OCI-M2 (cell line): ENCODE data around the gene OTOP3.

ENCODE experiments used
- DNase-seq: peaks from one replicate; lab custom pipeline; 2025; ENCODE audit not compliant: unreplicated experiment; lab: John Stamatoyannopoulos, UW

Gene OTOP3

GRCh38 chr17:74916136-74916850 is 19.4 kb upstream of the OTOP3 start:
- DNase-seq = no peak

GRCh38 chr17:74916851-74917199 is 18.9 kb upstream of the OTOP3 start:
- DNase-seq = no peak

GRCh38 chr17:74917430-74917829 is 18.3 kb upstream of the OTOP3 start:
- no peak for DNase-seq

DNA sequence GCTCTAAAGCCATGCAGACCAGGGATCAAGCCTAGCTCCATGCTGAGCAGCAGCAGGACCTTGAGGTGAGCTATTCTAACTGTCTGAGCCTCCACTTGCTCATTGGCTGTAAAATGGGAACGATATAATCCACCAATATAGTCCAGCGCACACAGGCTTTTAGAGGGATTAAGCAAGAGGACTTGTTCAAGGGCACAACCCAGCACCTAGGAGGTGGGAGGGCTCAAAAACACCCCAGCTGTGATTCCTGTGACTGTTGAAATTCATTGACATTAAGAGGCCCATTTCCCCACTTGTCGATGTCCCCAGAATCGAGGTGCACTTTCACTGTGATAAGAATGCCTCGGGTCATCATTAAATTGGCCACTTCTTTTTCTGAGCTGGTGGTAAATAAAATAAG is 16.8 kb upstream of the OTOP3 start:
- no peak for DNase-seq

DNA sequence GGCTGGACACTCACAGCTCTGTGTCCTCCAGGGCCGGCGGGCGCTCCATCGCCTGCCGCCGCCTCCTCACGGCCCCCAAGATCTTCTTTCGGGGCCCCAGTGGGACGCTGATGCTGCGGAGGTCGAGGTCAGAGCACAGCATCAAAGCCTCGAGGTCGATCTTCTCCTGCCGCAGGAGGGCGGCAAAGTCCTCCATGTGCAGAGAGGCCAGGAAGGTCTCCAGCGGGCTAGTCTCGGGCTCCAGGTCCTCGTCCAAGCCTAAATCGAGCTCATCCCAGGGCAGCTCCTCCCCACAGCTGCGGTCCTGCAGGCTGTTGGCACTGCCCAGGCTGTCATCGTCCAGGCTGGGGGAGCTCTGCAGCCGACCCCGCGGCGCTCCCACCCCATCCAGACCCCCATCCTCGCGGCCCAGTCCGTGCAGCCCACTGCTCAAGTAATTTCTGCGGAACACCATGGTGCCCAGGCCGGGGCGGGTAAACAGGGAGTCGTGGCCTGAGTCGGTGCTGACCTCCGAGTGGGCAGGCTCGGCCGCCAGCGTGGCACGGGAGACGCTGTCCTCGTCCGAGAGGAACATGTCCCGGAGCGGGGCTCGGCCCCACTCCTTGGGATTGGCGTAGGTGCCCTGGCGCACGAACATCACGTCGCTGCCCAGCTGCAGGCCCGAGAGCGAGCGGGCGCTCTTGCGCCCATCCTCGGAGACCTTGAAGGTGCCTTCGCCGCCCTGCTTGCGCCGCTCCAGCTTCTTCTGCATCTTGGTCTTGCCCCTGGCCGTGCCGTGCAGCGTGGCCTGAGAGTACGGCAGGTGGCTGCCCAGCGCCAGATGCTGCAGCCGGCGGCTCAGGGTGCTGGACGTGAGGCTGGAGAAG is 16.0 kb upstream of the OTOP3 start:
- DNase-seq = no peak

DNA sequence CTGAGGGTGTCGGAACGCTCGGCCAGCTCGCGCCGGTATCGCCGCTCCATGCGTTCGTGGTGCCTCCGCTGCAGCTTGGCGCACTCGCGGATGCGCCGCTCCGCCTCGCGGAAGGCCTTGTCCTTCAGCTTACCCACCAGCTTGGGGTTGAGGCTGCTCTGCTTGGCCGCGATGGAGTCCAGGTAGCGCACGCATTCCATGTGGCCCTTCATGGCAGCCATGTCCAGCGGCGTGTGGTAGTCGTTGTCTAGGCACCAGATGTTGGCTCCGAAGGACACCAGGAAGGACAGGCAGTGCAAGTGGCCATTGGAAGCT is 15.4 kb upstream of the OTOP3 start:
- no peak for DNase-seq

- DNase-seq = no peak
Observed at GRCh38 chr17:74920642-74921025, 15.1 kb upstream of the OTOP3 start.

DNA sequence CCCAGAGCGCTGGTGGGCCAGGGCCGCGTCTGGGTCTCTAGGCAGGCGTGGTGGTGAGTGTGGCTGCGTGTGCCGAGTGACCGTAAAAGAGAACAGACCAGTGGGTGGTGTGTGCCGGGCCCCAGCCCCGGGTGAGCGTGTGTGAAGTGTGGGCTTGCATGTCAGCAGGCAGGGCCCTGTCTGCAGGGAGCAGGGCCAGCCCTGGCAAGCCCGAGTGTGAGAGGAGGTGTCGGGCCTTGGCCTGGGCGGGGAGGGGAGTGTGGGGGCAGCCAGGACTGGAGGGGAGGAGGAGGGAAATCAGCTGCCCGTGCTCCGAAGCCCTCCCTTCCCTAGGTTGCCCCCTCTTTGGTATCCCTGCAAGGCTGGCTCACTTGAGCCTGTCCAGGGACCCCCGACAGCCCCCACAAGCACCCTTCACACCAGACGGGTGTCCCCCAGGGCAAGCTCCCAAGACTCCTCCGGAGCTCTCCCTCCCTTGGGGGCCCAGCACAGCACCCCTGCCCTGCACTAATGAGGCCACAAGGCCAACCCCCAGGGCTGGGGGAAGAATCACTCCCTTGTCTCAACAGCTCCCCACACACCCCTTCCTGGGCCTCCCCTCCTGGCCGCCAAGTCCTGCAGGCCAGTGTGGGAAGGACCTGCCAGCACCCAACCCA is 14.5 kb upstream of the OTOP3 start:
- no peak for DNase-seq

DNA sequence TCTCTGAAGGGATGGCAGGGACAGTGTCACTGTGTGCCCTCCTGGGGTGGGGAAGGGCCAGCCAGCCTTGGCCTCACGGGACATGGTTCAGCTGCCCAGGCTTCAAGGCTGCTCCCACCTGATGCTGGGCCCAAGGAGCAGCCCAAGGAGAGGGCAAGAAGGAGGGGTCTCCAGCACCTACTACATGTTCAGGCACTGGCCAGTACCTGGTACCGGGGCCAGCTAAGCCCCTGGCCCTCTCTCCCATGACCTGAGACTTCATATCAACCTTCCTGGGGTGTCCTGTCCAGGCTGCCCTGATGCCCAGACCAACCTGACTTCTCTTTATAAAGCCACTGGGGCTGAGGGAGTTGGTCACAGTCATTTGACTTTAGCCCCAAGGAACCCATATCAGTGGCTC is 13.9 kb upstream of the OTOP3 start:
- DNase-seq = no peak

GRCh38 chr17:74922172-74922571 is 13.5 kb upstream of the OTOP3 start:
- DNase-seq = no peak

DNA sequence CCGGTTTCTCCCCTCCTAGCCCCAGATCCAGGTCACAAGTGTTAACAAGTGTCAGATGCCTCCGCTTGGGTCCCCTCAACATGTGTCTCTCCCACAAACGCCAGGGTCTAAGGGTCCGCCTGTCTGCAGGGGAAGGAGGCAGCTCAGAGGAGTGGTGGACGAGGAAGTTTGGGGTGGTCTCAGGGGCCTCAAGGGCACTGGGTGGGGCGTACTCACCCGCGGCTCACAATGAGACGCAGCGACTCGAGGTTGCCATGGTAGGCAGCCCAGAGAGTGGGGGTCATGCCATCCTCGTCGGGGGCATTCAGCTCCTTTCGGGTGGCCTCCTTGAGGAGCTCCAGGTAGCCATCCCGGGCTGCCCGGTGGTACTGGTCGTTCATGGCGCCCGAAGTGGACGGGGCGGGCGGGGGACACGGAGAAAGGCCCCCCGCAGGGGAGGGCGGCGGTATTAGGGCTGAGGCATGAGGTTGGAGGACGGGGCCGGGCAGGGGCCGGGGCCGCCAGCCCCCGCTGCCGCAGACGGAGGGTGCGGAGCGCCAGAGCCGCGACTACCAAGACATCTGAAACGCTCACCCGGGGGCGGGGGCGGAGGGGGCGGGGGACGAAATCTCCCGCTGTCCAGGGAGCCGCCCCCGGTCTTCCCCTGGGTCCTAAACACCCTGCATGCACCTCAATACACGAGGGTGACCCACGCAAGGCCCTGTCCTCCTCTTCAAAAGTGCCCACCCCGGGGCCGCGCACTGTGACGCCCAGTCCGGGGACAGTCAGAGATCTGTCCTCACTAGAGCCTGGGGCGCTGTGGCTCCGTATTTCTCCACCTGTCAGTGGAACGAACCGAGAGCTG is 12.8 kb upstream of the OTOP3 start, which contains the start of gene USH1G:
Gene USH1G, minus strand, starts transcription at position 562 of the 844 bp plus-strand sequence. Its CDS starts 182 bp downstream, at position 380.
- no peak for DNase-seq

GRCh38 chr17:74923538-74924249 is 12.0 kb upstream of the OTOP3 start:
- DNase-seq = peak; percentile 2

- DNase-seq = no peak
Observed at GRCh38 chr17:74924250-74924948, 11.3 kb upstream of the OTOP3 start, which contains the start of gene OTOP2. TSS of gene OTOP2 (plus strand) at chr17:74924273. CDS start at chr17:74924633, 360 bp downstream.

- no peak for DNase-seq
Observed at GRCh38 chr17:74925242-74925641, 10.5 kb upstream of the OTOP3 start.

GRCh38 chr17:74928786-74929185 is 6.9 kb upstream of the OTOP3 start:
- DNase-seq = no peak

GRCh38 chr17:74930535-74931036 is 5.1 kb upstream of the OTOP3 start:
- DNase-seq = no peak

GRCh38 chr17:74935048-74935447 is 650 bp upstream of the OTOP3 start:
- no peak for DNase-seq

- no peak for DNase-seq
Observed at GRCh38 chr17:74936470-74936799, 737 bp downstream of the OTOP3 start.
